Measurements from ENCODE around the gene ZNF438.

The ZNF438 gene

DNA sequence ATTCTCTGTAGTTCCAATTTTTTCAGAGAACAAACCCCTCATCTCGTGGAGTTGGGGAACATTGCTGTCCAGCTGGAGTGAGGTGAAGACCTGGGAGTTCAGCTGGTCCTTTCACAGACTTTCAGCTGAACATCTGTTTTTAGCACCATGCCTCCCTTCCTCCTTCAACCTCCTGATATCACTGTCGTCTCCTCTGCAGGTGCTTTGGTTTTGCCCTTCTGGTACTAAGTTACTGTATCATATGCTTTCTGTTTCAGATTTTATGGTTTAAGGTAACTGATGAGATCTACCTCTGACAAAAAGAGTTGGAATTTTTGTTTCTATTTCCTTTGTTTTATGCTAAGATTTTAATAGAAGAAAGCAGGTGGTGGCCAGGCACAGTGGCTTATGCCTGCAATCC, 102.9 kb downstream of the ZNF438 start:
- TF ChIP-seq, protein P1, sequence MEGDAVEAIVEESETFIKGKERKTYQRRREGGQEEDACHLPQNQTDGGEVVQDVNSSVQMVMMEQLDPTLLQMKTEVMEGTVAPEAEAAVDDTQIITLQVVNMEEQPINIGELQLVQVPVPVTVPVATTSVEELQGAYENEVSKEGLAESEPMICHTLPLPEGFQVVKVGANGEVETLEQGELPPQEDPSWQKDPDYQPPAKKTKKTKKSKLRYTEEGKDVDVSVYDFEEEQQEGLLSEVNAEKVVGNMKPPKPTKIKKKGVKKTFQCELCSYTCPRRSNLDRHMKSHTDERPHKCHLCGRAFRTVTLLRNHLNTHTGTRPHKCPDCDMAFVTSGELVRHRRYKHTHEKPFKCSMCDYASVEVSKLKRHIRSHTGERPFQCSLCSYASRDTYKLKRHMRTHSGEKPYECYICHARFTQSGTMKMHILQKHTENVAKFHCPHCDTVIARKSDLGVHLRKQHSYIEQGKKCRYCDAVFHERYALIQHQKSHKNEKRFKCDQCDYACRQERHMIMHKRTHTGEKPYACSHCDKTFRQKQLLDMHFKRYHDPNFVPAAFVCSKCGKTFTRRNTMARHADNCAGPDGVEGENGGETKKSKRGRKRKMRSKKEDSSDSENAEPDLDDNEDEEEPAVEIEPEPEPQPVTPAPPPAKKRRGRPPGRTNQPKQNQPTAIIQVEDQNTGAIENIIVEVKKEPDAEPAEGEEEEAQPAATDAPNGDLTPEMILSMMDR (IDR thresholded peaks at IDR 0.05; ENCODE audit: insufficient read depth, low read depth, low read length, missing control alignments): no peak
- no peak for DNase-seq (ENCODE audit: low read depth)
- H3K4me3 ChIP-seq (ENCODE audit: low read length): no peak overlapping the region

DNA sequence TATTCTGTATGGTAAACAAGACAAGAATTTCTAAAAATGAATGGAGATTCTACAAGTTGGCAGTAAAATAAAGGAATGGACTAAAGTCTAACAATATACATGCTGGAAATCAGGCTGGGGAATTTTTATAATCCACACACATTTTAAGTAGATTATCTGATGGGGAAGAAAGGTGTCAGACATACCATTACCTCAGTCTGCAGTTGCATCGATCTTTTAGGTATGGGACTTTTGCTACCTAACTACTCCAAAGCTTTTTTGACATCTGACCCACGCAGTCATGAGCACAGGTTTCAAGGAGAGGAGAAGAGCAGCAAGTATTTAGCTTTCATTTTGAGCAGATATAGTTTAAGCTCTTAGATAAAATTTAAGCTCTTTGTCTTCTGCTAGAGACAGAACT, 113.0 kb downstream of the ZNF438 start:
- no peak for DNase-seq (ENCODE audit: low read depth)
- TF ChIP-seq, protein P1 (IDR thresholded peaks at IDR 0.05; ENCODE audit: insufficient read depth, low read depth, low read length, missing control alignments): no peak
- no peak overlapping the region for H3K4me3 ChIP-seq (ENCODE audit: low read length)

DNA sequence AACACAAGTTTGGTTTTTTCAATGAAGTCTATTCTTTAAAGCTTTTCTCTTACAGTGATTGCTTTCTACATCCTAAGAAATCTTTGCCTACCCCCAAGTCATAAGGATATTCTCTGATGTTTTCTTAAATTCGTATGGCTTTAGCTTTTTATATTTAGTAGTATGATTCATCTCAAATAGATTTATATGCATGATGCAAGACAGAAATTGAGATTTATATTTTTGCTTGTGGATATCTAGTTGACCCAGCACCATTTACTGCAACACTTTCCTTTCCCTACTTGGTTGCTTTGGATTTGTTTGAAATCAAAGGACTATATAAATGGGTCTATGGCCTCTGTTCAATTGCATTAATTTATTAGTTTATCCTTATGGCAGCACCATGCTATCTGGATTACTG, 113.9 kb downstream of the ZNF438 start:
- DNase-seq (ENCODE audit: low read depth): no peak
- TF ChIP-seq, protein P1 (IDR thresholded peaks at IDR 0.05; ENCODE audit: insufficient read depth, low read depth, low read length, missing control alignments): no peak
- no peak overlapping the region for H3K4me3 ChIP-seq (ENCODE audit: low read length)

DNA sequence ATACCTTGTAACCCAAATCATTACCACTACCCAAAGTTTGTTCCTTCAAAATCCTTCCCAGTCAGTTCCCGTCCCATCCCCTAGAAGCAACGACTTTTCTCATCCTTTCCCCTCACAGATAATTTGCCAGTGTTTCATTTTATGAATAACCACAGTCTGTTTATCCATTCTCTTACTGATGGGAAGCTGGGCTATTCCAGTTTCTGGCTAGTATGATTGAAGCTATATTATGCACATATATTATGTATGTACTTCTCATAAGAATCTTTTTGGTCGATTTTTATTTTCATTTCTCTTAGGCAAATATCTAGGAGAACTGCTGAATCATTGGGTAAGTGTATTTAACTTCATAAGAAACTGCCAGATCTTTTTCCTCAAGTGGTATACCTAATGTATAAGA, 114.6 kb downstream of the ZNF438 start:
- no peak for DNase-seq (ENCODE audit: low read depth)
- H3K4me3 ChIP-seq (ENCODE audit: low read length): no peak overlapping the region
- TF ChIP-seq, protein P1 (IDR thresholded peaks at IDR 0.05; ENCODE audit: insufficient read depth, low read depth, low read length, missing control alignments): no peak

DNA sequence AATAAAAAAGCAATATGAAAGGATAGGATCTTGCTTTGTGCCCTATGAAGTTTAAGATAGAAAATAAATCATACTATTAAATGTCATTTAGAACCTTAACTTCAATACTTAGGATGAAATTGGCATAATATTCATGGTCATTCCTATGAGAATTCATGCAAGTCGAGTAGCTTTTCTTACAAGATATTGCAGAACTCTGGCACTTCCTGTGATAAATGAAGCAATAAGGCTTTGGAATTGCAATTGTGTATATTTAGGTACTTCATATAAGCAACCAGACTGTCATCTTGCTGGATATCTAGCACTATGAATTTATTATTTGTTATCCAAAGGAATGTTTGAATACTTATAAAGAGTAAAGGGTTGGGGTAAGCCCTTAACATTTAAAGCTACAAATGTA, 116.5 kb downstream of the ZNF438 start:
- no peak overlapping the region for H3K4me3 ChIP-seq (ENCODE audit: low read length)
- TF ChIP-seq, protein P1 (IDR thresholded peaks at IDR 0.05; ENCODE audit: insufficient read depth, low read depth, low read length, missing control alignments): no peak
- DNase-seq (ENCODE audit: low read depth): peak; percentile 8

DNA sequence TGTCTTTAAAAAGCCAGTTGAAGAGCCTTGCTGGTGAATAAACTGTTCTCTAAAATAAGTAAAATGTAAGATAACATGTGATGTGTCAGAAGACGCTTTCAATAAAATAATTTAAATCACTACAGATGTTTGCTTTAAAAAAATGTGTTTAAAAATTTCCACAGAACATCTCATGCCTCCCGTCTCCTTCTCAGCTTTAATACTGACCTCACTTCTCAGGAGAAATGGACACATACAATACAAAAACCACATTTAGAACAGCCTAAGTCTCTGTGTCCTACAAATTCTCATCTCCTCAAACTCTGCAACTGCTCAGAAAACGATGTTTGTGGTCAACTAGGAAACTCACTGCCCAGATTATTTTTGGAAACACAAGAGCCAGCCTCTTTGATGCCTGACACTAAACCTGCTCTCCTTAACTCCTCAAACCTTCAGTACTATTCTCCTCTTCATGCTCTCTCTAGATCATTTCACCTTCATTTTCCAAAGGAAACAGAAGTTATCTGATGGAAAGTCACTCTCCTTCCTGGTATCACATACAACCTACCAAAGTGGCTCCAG, 120.3 kb downstream of the ZNF438 start:
- no peak for DNase-seq (ENCODE audit: low read depth)
- TF ChIP-seq, protein P1 (IDR thresholded peaks at IDR 0.05; ENCODE audit: insufficient read depth, low read depth, low read length, missing control alignments): no peak
- no peak overlapping the region for H3K4me3 ChIP-seq (ENCODE audit: low read length)

DNA sequence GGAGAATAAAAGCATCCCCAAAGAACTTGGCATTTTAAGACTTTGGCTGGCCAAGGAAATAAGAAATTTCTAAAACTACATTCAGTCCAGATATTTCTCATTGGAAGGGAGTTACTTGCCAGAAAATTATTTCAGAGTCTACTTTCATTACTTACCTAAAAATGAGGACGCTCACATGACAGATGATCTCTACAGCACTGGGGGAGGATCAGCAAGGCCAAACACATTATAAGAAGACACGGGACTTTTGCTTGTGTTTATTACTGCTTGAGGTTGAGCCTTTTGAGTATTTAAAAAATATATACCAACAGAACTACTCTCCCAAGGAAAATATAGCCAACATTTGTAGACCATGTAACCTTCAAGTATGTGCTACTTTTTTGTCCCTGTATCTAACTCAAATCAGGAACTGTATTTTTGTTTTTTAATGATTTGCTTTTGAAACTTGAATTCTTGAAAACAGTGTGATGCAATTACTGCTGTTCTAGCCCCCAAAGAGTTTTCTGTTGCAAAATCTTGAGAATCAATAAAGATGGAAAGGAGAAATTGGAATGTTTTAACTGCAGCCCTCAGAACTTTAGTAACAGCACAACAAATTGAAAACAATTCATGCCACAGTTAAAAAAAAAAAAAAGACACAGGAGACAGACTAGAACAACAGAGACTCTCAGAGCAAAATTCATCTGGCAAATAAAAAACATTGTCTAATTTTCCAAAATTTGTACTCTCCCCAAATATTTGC, 128.1 kb downstream of the ZNF438 start:
- TF ChIP-seq, protein P1 (IDR thresholded peaks at IDR 0.05; ENCODE audit: insufficient read depth, low read depth, low read length, missing control alignments): no peak
- no peak for DNase-seq (ENCODE audit: low read depth)
- no peak overlapping the region for H3K4me3 ChIP-seq (ENCODE audit: low read length)

All from epithelial cell of esophagus (primary cell).